ENCODE data around the gene SORBS1.

The SORBS1 gene

DNA sequence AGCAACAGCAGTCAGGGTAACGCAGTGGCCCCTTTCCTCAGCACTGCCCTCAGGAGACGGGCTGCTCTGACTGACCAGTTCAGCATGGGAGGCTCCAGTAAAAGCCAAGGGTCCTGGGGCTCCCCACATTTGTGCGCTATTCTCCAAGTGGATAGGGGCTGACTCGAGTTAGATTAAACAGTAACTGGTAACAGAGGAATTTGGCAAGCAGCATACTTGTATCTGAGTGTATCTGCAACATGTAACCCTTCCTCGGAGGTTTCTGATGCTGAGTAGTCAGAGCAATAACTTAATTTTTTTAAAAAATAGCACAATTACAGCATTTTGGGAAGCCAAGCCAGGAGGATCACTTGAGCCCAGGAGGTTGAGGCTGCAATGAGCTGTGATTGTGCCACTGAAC lies 22.8 kb downstream of the SORBS1 start:
- no peak for DNase-seq

DNA sequence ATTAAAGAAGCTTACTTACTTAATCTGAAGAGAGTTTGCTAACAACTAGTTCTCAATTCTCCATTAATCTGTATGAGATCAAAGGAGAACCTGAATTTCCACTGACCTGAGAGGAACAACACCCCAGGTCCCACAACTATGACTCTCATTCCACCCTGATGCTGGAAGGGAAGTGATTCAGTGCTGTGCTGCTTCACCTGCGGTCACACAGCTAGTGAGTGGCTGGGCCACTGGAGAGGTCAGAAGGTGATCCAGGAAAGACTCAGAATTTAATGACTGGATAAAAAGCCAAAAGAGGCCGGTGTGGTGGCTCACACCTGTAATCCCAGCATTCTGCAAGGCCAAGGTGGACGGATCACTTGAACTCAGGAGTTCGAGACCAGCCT lies 23.6 kb downstream of the SORBS1 start:
- no peak for DNase-seq

DNA sequence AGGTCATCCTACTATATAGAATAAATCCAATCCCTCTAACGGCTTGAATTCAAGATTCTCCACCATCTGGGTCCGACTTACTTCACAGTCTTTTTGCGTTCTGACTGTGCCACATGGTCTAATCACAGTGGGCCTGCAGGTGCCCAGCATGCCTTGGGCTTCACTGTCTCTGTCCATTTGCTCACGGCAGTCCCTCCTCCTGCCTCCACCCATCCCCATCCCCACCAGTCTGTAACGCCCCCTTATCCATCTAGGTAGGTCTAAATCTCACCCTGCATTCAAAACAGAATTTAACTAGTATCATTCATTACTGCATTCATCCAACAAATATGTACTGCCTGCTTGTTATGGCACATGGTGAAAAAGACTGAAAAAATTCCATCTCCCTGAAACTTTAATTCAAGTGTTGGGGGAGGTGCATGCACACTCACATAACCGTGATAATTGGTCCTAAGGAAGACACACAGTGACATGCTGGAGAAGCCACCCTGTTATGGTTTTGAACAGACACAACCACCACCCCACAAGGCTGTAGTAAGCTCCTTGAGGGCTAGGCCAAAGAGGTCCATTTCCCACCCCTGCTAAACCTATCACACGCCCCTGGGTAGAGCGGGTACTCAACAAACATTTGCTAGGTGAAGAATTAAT lies 24.2 kb downstream of the SORBS1 start:
- DNase-seq = no peak

DNA sequence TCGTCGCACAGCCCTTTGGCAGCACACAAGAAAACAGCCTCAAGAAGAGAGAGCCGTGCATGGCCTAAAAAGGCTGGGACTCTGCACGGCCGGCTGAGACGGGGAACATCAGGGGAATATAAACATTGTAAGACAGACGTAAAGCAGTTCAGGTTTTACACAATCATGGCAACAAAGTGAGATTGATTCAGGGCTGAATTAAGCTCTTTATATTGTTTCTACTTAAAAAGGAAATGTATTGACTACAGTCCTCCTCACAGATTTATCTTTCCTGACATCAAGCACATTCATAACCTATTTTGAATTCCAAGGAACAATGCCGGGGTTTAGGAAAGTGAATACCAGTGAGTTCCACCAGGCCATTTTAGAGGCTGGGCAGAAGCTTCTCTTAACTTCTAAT lies 25.2 kb downstream of the SORBS1 start:
- DNase-seq = no peak

DNA sequence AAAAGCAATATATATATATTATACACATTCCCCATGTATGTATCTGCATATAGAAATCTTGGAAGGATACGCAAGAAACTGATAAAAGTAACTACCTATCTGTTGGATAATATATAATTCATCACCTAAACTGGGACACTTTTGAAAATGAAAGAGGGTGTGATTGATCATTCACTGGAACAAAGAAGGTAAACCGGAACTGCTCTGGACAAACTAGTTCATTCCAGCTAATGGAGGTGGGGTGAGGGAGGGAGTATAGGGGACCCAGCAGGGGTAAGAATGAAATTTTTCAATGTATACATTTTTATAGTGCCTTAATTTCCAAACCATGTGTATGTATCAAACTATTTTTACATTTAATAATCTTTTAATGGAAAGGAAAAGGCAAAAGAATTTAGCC lies 25.6 kb downstream of the SORBS1 start:
- no peak for DNase-seq

DNA sequence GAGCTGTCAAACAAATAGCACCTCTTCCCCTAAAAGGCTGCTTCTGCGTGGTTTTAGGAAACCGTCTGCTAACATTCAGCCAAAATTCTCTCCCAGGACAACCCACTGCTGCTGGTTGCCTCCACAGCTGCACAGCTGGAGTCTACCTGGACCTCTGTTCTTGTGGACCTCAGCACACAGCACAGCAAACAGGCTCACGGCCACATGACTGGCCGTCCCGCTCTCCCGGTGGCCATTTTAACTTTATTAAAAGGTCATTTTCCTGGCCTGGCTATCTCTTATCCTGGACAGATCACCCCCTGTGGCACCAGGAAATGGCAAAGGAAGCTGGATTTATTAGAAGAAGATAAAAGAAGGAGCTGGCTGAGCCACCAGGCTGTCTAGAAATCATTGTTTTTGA lies 27.6 kb downstream of the SORBS1 start:
- no peak for DNase-seq

DNA sequence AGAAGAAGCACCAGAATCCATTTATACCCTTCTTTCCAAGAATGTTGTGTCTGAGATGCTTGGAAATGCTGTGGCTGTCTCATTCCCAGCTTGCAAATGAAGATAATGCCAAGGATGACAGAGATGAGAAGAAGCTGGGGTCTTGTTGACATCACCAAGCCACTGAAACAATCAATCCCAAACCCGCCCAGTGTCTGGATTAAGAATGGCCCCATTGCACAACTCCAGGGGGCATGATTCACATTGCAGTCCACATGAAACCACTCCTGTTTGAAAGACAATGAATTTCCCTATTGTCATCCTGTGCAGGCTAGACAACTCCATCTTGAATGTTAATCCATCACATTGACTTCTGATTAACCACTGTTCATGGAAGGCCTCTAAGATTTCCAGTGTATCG lies 28.6 kb downstream of the SORBS1 start:
- DNase-seq = no peak

DNA sequence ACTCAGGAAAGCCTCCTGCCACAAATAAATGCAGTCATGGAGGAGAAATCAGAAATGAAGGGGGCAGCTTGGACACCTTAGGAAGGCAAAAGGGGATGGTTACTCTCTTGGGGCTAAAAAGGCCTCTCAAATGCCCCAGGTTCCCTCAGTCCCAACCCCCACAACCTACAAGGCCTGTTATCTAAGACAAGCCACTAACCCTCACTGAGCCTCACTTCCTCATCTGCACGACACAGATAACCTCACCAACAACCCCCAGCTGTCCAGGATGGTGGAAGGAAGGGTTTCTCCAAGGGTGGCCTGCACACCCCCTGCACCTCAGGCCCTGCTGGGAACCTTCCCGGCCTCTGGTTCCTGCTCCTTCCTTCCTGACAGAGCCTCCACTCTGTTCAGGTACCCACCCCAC lies 29.2 kb downstream of the SORBS1 start:
- DNase-seq = no peak

DNA sequence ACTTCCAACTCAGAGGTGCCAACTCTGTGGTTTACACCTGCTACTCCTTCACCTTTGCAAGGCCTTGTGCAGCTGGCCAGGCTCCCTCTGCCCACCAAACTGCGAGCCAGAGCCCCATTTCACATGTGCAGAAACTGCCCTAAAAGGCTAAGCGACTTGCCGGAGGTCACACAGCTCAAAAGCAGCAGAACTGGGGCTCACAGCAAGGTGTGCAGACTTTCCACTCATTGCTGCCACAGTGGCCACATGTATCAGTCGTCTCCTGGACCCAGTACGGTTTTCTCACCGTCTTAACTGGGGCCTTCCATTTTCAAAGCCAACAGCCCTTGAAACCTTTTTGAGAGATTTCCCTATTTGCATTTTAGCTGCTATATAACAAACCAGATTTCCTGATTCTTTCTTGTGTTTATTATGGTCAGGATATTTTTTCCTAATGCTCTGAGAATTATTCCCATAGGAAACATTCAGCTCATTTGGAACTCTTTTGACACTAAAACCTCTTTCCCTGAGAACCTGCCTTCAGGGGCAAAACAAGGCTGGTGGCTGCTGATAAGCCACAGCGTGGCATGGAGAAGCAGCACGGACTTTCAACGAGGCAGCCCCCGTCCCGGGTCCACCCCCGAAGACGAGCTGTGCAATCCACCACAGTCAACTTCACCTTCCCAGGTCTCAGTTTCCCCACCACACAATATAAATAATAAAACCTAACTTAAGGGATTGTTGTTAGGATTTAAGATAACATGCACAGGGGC lies 29.9 kb downstream of the SORBS1 start:
- no peak for DNase-seq

DNA sequence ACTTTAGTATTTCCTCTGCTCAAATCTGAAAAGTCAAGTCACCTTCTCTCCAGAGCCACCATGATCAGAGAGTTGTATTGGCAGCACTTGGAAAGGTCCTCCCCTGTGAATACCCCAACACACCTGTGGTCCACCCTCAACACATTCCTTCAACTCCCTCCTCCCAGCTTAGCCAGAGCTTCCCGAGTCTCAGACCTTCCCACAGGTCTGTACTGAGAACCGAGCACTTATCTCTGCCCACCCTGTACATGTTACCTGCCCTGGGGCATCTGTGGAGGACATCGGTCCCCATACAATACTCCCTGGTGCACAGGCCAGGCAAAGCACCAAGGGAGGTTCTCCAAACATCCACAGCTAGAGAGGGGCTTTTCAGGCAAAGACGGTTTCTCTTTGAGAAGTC lies 30.6 kb downstream of the SORBS1 start:
- DNase-seq = no peak

DNA sequence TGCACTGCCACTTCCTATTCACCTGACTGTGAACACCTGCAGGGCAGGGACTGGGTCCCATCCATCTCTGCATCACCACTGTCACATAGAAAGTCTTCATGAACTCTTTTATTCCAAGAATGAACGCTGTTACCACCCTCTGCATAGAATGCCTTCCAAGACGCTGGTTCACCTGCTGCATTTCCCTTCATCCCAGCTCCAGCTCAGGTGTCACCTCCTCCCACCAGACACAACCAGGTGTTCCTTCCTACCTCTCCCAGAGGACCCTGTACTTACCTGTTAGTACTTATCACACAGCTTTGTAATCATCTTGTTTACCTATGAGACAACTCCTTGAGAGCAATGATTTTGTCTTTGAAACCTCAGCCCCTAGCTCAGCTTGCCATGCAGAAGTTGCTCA lies 31.1 kb downstream of the SORBS1 start:
- no peak for DNase-seq

DNA sequence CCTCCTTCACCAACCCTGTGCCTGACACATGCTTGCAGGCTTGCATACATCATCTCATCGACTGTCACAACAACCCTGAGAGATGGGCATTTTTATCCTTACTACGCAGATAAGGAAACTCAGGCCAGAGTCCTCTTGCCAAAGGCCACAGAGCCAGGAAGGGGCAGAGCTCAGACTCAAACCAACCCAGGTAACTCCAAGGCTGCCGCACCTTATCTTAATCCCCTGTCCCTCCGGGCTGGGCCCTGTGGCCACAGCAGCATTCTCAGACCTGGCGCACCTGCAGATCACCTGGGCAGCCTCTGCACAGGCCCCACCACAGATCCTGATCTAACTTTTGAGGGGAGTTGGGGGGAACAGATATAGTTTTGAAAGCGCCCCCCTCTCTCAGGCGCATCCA lies 35.1 kb downstream of the SORBS1 start:
- DNase-seq = no peak

DNA sequence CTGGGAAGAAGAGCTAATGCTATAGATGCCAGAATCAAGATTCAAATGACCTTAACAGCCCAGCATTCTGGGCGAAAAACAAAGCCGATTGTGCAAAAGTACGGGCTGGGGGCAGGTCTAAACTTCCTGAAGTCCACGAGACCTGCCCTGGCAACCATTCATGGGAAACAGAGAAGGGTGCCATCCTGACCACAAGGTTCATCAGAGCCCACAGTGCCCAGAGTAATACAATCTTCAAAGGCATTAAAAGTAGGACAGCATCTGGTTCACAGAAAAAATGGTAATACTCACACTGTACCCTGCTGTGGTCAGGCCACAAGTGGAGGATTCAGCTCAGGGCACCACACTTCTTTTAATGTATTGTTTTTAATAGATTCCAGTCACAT lies 36.1 kb downstream of the SORBS1 start:
- no peak for DNase-seq

DNA sequence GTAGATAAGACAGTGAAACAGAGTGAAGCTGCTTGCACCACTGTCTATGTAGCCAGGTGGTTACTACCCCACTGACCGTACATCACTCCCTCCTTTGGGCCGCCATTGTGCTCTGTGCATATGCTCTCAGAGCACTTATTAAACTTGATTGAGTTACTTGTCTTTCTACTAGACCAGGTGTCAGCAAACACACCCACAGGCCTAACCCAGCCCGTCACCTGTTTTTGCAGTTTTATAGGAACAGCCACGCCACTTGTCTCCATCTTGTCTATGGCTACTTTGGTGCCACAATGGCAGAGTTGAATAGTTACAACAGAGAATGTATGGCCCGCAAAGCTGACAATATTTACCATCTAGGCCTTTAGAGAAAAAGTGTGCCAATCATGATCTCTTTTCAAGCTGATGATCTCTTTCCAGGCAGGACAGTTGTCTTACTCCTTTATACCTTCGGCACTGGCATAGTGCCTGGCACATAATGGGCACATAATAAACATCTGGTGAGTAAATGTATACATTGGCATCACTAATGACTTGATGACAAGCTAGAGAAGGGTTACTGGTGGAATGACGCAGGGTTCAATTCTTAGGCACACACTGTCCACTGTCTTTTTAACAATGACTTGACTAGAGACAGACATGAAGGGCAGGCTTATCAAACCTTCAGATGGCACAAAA lies 36.7 kb downstream of the SORBS1 start:
- DNase-seq = no peak

DNA sequence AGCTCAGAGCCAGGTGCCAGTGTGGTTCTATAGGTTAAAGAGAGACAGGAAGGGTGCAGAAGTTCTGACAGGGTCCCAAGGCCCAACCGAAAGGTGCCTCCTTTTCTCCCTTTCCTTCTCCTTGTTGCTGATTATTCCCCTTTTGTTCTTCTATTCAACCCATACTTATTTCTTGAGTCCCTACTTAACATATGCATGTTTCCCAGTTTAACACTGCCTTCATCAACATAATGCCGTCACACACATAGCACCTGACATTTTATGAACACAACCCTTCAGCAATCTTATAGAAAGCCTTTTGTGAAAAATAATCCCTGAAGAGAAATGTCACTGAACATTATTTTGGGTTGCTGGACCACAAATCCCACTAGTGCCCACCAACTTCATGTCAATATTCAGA lies 39.1 kb downstream of the SORBS1 start:
- no peak for DNase-seq

DNA sequence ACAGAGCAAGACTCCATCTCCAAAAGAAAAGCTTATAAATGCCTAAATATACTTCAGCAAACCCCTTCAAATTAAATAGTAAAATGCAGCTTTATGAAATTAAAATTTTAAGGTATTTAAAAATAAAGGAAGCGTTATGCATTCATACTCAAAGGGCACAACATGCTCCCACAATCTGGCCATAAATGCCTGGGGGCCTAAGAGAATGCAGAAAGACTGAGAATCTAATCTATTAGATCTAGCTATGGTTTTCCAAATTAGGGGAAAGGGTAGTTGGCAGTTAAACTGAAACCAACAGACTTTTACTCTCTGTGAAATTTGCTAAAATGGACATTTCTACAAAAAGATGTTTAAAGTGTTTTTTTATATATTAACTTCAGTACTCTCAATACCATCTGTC lies 40.6 kb downstream of the SORBS1 start:
- DNase-seq = no peak

DNA sequence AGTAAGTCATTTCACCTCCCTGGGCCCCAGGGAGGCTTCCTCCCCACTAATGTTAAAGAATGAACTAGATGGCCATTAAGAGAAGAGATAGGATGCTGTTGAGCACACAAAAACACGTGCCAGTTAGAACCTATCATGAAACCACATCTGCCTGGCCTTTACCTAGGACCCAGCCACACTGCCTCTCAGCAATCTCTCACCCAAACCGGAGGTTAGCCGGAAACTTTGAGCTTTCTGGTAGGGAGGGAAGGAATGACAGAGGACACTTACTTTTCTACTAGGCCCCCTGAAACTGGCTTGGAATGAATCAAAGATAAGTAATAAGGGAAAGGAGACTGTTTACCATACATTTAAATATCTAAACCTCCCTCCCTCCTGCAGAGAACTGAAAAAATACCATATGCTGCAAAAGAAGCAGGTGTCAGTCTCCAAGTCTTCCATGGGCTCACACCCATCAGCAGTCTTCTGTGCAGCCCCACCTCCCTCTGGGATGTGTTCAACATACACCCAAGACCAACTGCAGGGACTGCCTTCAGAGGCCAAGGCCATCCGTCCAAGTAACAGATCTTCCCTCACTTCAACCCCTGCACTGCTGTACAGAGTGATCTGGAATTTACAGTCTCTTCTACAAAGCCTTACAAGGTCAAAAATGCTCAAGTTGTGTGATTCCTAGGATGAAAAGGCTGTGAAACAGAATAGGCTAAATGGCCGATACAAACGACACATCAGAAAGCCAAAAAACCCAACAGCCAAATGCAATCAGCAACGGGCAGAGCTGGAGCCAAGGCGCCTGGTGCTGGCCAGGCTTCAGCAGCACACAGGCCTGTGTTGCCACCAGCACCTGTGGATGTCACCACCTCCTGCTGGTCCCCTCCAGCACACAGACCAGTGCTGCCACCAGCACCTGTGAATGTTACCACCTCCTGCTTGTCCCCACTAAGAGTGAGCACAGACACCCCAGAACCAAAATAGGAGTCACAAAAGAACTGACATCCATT lies 42.4 kb downstream of the SORBS1 start:
- DNase-seq = no peak

DNA sequence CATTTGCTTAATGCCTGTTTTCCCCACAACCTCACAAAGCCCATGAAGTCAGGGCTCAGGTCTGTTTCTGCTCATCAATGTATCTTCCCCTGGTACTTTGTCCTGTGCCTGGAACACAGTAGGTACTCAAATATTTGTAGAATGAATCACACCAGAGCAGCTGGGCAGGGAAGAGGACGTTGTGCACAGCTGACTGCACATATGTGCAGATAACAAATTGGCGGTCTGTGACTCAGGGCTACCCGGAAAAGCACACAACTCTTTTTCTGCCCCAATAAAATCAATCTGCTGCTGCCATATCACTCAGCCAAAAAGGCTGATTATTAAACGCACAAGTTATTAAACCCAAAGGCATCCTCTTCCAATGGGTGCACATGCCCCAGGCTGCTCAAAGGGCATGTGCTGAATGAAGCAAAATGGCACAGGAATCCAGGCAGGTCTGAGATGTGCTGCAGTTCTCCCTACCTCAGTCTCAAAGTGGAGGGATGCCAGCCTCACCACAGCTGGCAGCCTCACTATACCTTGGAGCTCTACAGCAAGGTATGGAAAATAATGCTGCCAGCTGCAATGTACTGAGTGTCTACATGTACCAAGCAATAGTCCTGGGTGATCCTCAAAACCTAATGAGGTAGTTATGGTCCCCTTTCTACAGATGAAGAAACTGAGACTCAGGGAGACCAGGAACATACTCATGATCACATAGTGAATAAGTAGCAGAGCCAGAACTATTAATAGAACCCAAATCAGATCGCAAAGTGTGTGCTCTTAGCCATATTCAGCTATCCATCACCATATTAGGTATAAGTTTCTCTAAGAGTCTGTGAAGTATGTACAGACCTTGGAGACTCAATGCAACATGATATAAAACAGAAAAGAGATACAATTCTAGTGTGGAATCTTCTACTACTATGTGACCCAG lies 43.4 kb downstream of the SORBS1 start:
- DNase-seq = no peak

DNA sequence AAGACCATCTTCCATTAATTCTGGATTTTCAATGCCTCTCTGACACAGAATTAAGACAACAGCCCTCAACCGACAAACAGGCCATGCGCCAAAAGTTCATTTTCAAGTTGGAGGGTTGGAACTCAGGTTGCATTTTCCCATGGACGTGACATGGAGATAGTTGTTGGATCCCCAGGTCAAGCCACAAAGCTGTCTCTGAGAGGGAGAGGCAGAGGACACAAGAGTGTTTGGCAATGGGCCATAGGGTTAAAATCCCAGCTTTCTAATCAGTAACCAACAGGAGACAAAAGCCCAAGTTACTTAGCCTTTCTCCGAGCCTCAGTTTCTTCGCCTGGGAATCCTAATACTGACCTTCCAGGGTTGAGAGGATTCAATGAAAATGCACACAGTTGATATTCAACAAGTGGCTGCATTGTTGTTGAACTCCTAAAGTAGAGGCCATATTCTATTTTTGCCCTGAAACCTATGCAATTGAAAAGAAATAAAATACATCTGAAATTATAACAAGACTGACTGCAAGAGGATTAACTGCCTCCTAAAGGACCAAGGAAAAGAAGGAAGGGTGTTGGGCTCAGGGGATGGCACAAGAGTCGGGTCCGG lies 44.3 kb downstream of the SORBS1 start:
- no peak for DNase-seq

DNA sequence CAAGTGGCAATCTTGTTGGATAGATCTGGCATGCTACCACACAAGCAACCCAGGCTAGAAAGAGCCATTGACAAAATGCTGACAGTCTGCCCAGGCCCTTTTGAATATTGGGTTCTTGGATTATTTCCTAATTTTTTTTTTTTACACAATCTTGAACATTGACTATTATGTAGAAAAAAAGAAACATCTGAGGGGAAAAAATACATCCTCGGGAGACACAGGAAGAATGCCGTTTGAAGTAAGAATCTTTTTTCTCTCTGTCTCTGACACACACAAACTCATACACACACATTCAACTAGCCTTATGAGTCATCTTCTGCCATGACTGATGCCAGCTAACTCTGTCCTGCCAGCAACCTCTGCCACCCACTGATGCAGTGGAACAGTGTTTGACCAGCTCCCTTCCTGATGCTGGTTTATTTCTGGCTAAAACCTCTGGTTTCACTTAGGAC lies 47.2 kb downstream of the SORBS1 start:
- no peak for DNase-seq

DNA sequence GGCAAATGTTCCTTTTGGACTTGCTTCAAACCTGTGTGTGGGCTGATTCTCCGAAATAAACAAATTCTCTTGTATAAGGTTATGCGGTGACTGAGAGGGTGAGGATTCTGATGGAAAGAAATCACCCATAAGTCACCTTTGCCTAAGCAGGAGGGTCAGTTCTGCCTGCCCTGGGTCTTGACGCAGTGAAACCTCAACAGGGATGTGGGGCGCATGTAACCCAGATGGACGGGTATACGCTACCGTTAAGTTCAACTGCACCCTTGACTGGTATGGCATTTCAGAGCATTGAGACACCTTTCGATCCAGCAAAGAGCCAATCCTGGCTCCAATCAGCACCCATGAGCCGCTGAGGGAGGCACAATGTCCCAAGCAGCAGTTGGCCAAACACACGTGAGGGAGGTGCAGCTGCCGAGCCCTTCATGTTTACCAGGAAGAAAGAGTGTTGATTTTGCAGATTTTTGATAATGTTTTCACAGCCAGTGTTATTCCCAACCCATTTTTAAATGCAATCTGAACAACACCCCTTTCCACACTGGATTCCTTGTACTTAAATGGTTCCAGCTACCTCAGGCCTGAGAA lies 48.1 kb downstream of the SORBS1 start:
- DNase-seq = no peak
